ENCODE results near the gene KCNQ5.

KCNQ5 gene

GRCh38 chr6:73088138-73088813 lies 466.4 kb downstream of the KCNQ5 start:
- H3K27ac ChIP-seq = no peak overlapping the region
- H4K20me1 ChIP-seq = no peaks in the 10 kb centered on the region
- peaks cover 10% of the 10 kb centered on the region; the same call in 1 of the 2 replicates for H3K9me3 ChIP-seq
- H3K4me3 ChIP-seq = no peak overlapping the region
- TF ChIP-seq Cebpa-rat (IDR thresholded peaks at IDR 0.05) = no peak
- peaks cover 18% of the 10 kb centered on the region for H3K4me1 ChIP-seq
- no peak overlapping the region for H3K9ac ChIP-seq
- H3K27me3 ChIP-seq = no peaks in the 10 kb centered on the region
- peaks cover 27% of the 10 kb centered on the region for H3K36me3 ChIP-seq
- H3K4me2 ChIP-seq = no peak overlapping the region

- TF ChIP-seq Cebpa-rat (IDR thresholded peaks at IDR 0.05) = no peak
- H3K27me3 ChIP-seq = no peaks in the 10 kb centered on the region
Measured at GRCh38 chr6:73104921-73105320, 483.1 kb downstream of the KCNQ5 start.

GRCh38 chr6:73107016-73107415 lies 485.2 kb downstream of the KCNQ5 start:
- H3K4me2 ChIP-seq = no peak overlapping the region
- no peak for TF ChIP-seq Cebpa-rat (IDR thresholded peaks at IDR 0.05)
- H3K4me1 ChIP-seq = no peaks in the 10 kb centered on the region
- H3K9ac ChIP-seq = no peak overlapping the region
- no peaks in the 10 kb centered on the region for H3K9me3 ChIP-seq
- H4K20me1 ChIP-seq = no peaks in the 10 kb centered on the region
- H3K27me3 ChIP-seq = no peaks in the 10 kb centered on the region
- H3K27ac ChIP-seq = no peak overlapping the region
- H3K4me3 ChIP-seq = no peak overlapping the region
- peaks cover 28% of the 10 kb centered on the region for H3K36me3 ChIP-seq

More at GRCh38 chr6:73104921-73105320, 483.1 kb downstream of the KCNQ5 start:
- H3K4me2 ChIP-seq = no peak overlapping the region
- no peak overlapping the region for H3K4me3 ChIP-seq
- H3K36me3 ChIP-seq = peaks cover 17% of the 10 kb centered on the region
- no peak overlapping the region for H3K9ac ChIP-seq
- H3K27ac ChIP-seq = no peak overlapping the region
- H3K9me3 ChIP-seq = no peaks in the 10 kb centered on the region; the same call in 1 of the 2 replicates
- H3K4me1 ChIP-seq = no peaks in the 10 kb centered on the region
- no peaks in the 10 kb centered on the region for H4K20me1 ChIP-seq

- no peak overlapping the region for H3K9ac ChIP-seq
- peaks cover 43% of the 10 kb centered on the region for H3K36me3 ChIP-seq
- no peak overlapping the region for H3K4me3 ChIP-seq
- no peaks in the 10 kb centered on the region for H3K9me3 ChIP-seq
- H3K27me3 ChIP-seq = no peaks in the 10 kb centered on the region
- TF ChIP-seq Cebpa-rat (IDR thresholded peaks at IDR 0.05) = no peak
- H4K20me1 ChIP-seq = no peaks in the 10 kb centered on the region
- no peak overlapping the region for H3K27ac ChIP-seq
- H3K4me2 ChIP-seq = no peak overlapping the region
- H3K4me1 ChIP-seq = no peaks in the 10 kb centered on the region
Measured at GRCh38 chr6:73108949-73109348, 487.1 kb downstream of the KCNQ5 start.

GRCh38 chr6:73109659-73110058 lies 487.8 kb downstream of the KCNQ5 start:
- H3K9ac ChIP-seq = no peak overlapping the region
- no peak overlapping the region for H3K27ac ChIP-seq
- no peaks in the 10 kb centered on the region for H3K4me1 ChIP-seq
- H4K20me1 ChIP-seq = no peaks in the 10 kb centered on the region
- no peaks in the 10 kb centered on the region for H3K27me3 ChIP-seq
- no peak for TF ChIP-seq Cebpa-rat (IDR thresholded peaks at IDR 0.05)
- H3K4me2 ChIP-seq = no peak overlapping the region
- H3K36me3 ChIP-seq = peaks cover 50% of the 10 kb centered on the region
- H3K4me3 ChIP-seq = no peak overlapping the region
- no peaks in the 10 kb centered on the region for H3K9me3 ChIP-seq

GRCh38 chr6:73116330-73116729 lies 494.5 kb downstream of the KCNQ5 start:
- Histone ChIP-seq H3K27me3 (no peaks in the 10 kb centered on the region), H3K36me3 (peaks cover 66% of the 10 kb centered on the region), H4K20me1 (no peaks in the 10 kb centered on the region), H3K4me3 (no peak overlapping the region), H3K9me3 (no peaks in the 10 kb centered on the region), H3K27ac (no peak overlapping the region), H3K9ac (no peak overlapping the region), H3K4me2 (no peak overlapping the region), H3K4me1 (no peaks in the 10 kb centered on the region)
- no peak for TF ChIP-seq Cebpa-rat (IDR thresholded peaks at IDR 0.05)

GRCh38 chr6:73121421-73121993 lies 499.6 kb downstream of the KCNQ5 start:
- Histone ChIP-seq H4K20me1 (no peaks in the 10 kb centered on the region), H3K27ac (no peak overlapping the region), H3K4me1 (no peaks in the 10 kb centered on the region), H3K4me2 (no peak overlapping the region), H3K36me3 (peaks cover 52% of the 10 kb centered on the region), H3K9me3 (no peaks in the 10 kb centered on the region), H3K9ac (no peak overlapping the region), H3K27me3 (no peaks in the 10 kb centered on the region), H3K4me3 (no peak overlapping the region)
- TF ChIP-seq Cebpa-rat (IDR thresholded peaks at IDR 0.05) = no peak

GRCh38 chr6:73123632-73124329 lies 501.9 kb downstream of the KCNQ5 start:
- no peak for TF ChIP-seq Cebpa-rat (IDR thresholded peaks at IDR 0.05)
- Histone ChIP-seq H3K9me3 (no peaks in the 10 kb centered on the region), H3K36me3 (peaks cover 46% of the 10 kb centered on the region), H3K27me3 (no peaks in the 10 kb centered on the region), H3K4me2 (no peak overlapping the region), H3K27ac (no peak overlapping the region), H3K4me1 (no peaks in the 10 kb centered on the region), H4K20me1 (no peaks in the 10 kb centered on the region), H3K4me3 (no peak overlapping the region), H3K9ac (no peak overlapping the region)

- Histone ChIP-seq H3K4me3 (no peak overlapping the region), H3K36me3 (peaks cover 26% of the 10 kb centered on the region), H3K9me3 (peaks cover 6% of the 10 kb centered on the region), H3K9ac (no peak overlapping the region), H3K27me3 (no peaks in the 10 kb centered on the region), H3K27ac (no peak overlapping the region), H3K4me1 (peaks cover 15% of the 10 kb centered on the region), H3K4me2 (no peak overlapping the region), H4K20me1 (no peaks in the 10 kb centered on the region)
- TF ChIP-seq Cebpa-rat (IDR thresholded peaks at IDR 0.05) = no peak
Measured at GRCh38 chr6:73129653-73130443, 508.0 kb downstream of the KCNQ5 start.
